ENCODE data around the gene PTGR3. TPM values are rescaled to one million over a fixed set of nuclear protein-coding genes. Genes with fewer than 3 reads are reported as not detected.
A peak's percentile ranks its signal among the peaks of the same experiment; 100 is the strongest.

The PTGR3 gene
- total RNA-seq, 1 donor, result 12.1 TPM

DNA sequence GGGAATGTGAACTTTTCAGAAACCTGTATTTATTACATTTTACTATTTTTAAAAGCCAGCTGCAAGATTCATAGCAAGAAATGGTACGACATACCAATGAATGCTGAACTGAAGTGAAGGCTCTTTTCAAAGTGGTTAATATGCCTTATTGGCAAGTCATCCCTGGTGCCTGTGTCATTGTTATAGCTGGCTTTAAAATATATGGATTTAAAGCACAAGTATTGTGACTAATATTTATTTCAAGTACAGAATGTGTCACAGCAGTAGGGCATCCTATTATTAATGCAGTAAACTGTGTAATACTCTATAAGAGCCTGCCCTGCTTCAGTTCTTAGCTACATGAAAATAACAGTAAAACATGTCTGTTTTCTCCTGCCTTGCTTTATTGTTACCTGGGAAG lies 12.5 kb upstream of the PTGR3 start:
- H3K4me3 ChIP-seq (ENCODE audit: low read depth, low read length), result no peak overlapping the region
- TF ChIP-seq, protein P1, sequence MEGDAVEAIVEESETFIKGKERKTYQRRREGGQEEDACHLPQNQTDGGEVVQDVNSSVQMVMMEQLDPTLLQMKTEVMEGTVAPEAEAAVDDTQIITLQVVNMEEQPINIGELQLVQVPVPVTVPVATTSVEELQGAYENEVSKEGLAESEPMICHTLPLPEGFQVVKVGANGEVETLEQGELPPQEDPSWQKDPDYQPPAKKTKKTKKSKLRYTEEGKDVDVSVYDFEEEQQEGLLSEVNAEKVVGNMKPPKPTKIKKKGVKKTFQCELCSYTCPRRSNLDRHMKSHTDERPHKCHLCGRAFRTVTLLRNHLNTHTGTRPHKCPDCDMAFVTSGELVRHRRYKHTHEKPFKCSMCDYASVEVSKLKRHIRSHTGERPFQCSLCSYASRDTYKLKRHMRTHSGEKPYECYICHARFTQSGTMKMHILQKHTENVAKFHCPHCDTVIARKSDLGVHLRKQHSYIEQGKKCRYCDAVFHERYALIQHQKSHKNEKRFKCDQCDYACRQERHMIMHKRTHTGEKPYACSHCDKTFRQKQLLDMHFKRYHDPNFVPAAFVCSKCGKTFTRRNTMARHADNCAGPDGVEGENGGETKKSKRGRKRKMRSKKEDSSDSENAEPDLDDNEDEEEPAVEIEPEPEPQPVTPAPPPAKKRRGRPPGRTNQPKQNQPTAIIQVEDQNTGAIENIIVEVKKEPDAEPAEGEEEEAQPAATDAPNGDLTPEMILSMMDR (IDR thresholded peaks at IDR 0.05; ENCODE audit: insufficient read depth, low read depth, low read length), result no peak
- no peak for DNase-seq (ENCODE audit: low read depth)

DNA sequence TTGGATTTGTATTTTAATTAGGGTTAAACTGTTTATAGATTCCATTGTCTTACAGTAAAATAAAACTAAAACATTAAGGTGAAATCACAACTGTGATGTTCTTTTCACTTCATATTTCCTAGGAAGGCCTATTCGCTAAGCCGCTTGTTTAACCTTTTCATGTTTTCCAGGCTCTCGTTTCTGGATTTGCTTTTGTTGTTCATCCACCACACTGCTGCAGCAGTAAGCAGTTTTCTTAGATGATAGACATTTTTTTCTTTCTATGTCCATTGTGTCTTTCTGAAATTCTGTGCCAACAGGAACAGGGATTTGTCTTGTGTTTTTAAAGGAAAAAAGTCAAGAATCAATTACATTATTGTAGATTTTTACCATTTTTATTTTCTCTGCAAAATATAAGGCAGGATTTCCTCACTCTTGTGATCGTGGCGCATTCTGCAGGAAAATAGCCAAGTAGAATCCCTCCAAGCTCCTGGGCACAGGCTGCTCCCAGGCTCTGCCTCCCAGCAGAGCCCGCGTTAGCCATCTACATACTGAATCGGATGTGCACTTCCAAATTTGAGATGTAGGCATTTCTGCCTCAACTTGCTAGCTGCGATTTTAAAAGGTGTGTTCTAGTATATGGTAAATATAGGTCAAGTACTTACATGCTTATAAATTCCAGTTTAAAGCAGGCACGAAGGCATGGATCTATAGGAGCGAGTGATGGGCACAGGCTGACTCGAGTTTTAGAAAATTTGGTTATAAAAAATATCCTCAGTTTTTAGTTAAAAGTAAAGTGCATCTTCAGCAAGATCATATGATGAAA lies 11.8 kb upstream of the PTGR3 start:
- DNase-seq (ENCODE audit: low read depth), result no peak
- H3K4me3 ChIP-seq (ENCODE audit: low read depth, low read length), result no peak overlapping the region
- TF ChIP-seq, protein P1 (IDR thresholded peaks at IDR 0.05; ENCODE audit: insufficient read depth, low read depth, low read length), result no peak

DNA sequence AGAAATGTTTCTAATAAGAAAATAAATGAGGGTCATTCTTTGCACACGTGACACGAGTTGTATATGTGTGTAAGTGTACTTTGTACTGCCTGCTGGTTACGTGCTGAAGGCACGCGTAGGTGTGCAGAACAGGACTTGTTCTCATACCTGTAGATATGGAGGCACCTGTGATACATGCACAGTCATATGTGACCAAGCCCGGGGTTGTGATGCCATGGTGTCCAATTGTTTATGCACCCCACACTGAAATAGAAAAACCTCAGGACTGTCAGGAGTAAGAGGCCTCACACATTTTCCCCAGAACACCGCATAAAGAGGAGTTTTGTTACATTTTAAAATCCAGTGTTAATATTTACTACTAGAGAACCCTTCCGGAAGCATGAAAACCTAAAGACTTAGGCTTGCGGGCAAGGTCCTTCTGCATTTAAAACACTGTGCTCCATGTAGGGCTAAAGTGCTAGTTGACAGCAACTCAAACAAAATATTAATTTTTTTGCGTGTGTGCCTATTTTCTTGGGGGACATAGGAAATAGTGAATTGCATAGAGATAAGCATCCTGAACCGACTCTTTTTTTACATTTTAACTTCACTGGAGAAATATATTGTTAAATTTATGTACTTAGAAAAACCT lies 10.9 kb upstream of the PTGR3 start:
- H3K4me3 ChIP-seq (ENCODE audit: low read depth, low read length), result no peak overlapping the region
- no peak for DNase-seq (ENCODE audit: low read depth)
- TF ChIP-seq, protein P1 (IDR thresholded peaks at IDR 0.05; ENCODE audit: insufficient read depth, low read depth, low read length), result no peak

DNA sequence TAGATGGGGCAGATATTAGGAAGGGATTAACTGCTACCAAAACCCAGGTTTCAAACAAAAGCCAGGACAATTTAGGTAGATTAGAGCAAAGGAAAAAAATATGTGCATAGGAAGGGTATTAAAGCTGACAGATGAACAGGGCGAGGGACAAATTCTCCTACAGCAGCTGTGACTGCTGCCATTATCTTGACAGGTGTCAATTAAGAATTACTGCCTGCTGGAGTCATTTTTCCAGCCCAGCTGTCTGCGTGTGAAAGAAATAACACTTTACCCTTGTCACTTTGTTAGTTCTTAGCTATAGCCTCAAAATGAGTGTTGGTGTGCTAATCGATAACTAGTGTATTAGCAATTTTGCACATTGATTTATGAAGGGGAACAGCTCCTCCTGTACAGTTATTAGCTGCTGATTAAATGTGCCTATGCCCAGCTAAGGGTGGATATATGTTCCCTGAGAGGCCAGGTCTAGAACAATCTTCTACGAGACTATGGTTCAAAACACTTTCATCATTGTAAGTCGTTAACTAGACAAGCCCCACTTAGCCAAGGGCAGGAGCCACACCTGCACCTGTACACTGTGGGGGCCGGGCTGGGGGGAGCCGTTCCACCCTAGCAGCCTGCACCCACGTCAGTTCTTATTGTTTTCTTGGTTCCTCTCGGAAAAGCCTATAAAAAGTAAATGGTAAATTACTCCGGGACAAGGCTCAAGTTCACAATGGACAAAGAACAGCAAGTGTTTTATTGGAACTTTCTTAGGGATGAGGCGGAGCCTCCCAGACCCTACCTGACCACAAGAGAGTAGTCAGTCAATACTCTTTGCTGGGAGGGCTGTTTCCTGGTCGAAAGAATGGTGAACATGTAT lies 9.4 kb upstream of the PTGR3 start:
- H3K4me3 ChIP-seq (ENCODE audit: low read depth, low read length), result no peak overlapping the region
- TF ChIP-seq, protein P1 (IDR thresholded peaks at IDR 0.05; ENCODE audit: insufficient read depth, low read depth, low read length), result no peak
- DNase-seq (ENCODE audit: low read depth), result no peak

DNA sequence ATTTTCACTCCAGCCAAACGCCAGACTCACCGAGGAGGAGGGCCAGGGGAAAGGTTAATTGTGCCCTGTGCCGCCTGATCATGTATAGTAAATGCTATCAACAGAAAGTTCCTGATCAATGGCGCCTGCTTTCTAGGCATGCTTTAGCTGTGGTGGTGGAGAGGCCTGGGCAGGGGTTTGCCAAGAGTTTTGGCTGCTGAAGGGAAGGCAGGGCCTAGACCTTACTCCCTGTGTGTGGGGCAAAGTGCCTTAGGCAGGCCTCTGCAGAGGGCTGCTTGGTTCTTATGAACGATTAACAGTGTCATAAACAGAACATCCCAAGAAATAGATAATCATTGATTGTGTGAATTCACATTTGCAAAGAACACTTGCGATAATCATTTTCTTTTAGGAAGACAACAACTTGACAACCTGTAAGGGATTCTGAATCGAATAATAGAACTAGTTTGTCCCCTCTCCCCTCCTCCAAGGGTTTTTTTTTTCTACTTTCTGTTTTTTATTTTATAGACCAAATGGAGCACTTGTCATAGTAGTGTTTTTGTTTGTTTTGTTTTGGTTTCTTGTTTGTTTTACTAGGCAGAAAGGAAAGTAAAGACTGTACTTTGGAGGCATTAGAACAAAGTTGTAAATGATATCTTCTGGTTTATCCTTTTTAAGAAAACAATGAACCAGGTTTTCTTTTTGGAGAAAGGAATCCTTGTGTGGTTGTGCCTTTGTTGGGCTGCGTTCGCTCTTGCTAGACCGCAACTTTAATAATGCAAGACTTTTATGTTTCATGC lies 8.2 kb upstream of the PTGR3 start:
- TF ChIP-seq, protein P1 (IDR thresholded peaks at IDR 0.05; ENCODE audit: insufficient read depth, low read depth, low read length), result no peak
- H3K4me3 ChIP-seq (ENCODE audit: low read depth, low read length), result peak overlapping the region; percentile 19
- no peak for DNase-seq (ENCODE audit: low read depth)
